Liver (tissue), 3 donors: ENCODE data around the gene EBF3.

ENCODE experiments used
- FOXA1 ChIP-seq: IDR thresholded peaks from 2 replicates; pipeline ENCODE4 v1.6.1; 2016; ENCODE audit warnings: antibody characterized with exemption
- NR2F2 ChIP-seq: IDR thresholded peaks from 2 replicates; pipeline ENCODE4 v1.6.1; 2016; ENCODE audit warnings: antibody characterized with exemption
- RAD21 ChIP-seq, 2 donors: IDR thresholded peaks; 2 replicates each; pipeline ENCODE4 v1.6.1; 2016; ENCODE audit warnings: antibody characterized with exemption in 2 of 2, mild to moderate bottlenecking in 2 of 2
- SP1 ChIP-seq: IDR thresholded peaks from 2 replicates; pipeline ENCODE4 v1.6.1; 2018; ENCODE audit warnings: antibody characterized with exemption, mild to moderate bottlenecking
- TAF1 ChIP-seq: conservative IDR thresholded peaks from 2 replicates; pipeline ENCODE4 v1.6.1; 2016; ENCODE audit warnings: antibody characterized with exemption, mild to moderate bottlenecking
- TF ChIP-seq, protein P1 (sequence below): fragments of 150-350 bp; IDR thresholded peaks from 2 replicates; pipeline ENCODE4 v1.5.1; 2017; ENCODE audit warnings: improper control_type of control experiment, low read depth, low read length; ENCODE audit not compliant: missing input control
- TF ChIP-seq, protein P2 (sequence below): IDR thresholded peaks from 2 replicates; pipeline ENCODE4 v1.6.1; 2016; ENCODE audit warnings: antibody characterized with exemption
- donor health status: healthy.
- donor health status: healthy.

DNA sequence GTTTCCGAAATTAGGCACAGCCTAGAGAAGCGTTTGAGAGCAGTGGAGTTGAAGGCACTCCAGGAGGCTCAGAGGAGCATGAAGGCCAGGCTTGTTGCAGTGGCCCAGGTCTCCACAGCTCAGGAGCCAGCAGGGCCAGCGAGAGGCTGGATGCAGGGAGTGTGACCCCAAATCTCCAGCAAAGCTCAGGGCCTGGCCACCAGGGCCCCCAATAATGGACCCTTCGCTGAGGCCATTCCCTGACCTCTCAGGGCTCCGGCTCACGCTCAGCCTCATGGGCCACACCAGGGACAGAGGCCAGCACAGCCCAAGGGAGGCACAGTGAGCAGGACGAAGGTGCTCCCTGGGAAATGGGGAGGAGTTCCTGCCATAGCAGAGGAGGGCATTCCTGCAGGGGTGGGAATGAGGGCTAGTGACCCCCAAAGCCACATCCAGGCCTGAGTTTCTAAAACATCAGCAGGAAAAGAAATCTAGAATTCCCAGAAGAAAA, 47.5 kb downstream of the EBF3 start:
- TF ChIP-seq, protein P1, sequence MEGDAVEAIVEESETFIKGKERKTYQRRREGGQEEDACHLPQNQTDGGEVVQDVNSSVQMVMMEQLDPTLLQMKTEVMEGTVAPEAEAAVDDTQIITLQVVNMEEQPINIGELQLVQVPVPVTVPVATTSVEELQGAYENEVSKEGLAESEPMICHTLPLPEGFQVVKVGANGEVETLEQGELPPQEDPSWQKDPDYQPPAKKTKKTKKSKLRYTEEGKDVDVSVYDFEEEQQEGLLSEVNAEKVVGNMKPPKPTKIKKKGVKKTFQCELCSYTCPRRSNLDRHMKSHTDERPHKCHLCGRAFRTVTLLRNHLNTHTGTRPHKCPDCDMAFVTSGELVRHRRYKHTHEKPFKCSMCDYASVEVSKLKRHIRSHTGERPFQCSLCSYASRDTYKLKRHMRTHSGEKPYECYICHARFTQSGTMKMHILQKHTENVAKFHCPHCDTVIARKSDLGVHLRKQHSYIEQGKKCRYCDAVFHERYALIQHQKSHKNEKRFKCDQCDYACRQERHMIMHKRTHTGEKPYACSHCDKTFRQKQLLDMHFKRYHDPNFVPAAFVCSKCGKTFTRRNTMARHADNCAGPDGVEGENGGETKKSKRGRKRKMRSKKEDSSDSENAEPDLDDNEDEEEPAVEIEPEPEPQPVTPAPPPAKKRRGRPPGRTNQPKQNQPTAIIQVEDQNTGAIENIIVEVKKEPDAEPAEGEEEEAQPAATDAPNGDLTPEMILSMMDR: no peak
- TF ChIP-seq, protein P2, sequence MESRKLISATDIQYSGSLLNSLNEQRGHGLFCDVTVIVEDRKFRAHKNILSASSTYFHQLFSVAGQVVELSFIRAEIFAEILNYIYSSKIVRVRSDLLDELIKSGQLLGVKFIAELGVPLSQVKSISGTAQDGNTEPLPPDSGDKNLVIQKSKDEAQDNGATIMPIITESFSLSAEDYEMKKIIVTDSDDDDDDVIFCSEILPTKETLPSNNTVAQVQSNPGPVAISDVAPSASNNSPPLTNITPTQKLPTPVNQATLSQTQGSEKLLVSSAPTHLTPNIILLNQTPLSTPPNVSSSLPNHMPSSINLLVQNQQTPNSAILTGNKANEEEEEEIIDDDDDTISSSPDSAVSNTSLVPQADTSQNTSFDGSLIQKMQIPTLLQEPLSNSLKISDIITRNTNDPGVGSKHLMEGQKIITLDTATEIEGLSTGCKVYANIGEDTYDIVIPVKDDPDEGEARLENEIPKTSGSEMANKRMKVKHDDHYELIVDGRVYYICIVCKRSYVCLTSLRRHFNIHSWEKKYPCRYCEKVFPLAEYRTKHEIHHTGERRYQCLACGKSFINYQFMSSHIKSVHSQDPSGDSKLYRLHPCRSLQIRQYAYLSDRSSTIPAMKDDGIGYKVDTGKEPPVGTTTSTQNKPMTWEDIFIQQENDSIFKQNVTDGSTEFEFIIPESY: no peak
- TF ChIP-seq NR2F2 (no peak), TAF1 (no peak), RAD21 (IDR thresholded peaks at IDR 0.05) (no peak), FOXA1 (no peak), SP1 (no peak)
